Panc1 (cell line): Measurements from ENCODE around the gene IFI16. TPM values are rescaled to one million over a fixed set of nuclear protein-coding genes. Genes with fewer than 3 reads are reported as not detected.

Experiments used
- ATAC-seq: fragments of 200-7000 bp; cut with Tn5 transposase; 2 replicates; pipeline ENCODE4 v1.9.1; 2020; ENCODE audit warnings: mild to moderate bottlenecking, moderate library complexity
- BruUV-seq: library from RNA; stranded (reverse); fragments of 400-500 nt; replicated peaks from 2 replicates; lab custom pipeline; 2021; lab: Mats Ljungman, UMichigan
- CTCF ChIA-PET: fragments of 300-600 bp; sonication (Branson Sonifier 250); formaldehyde crosslinking; loops from one replicate; lab custom pipeline; 2022; ENCODE audit warnings: antibody characterized with exemption; lab: Charles Lee
- POLR2A ChIA-PET: fragments of 300-600 bp; sonication (Branson Sonifier 250); formaldehyde crosslinking; loops from one replicate; lab custom pipeline; 2022; ENCODE audit warnings: antibody characterized with exemption; lab: Charles Lee
- DNase-seq: peaks from one replicate; pipeline ENCODE4 v3.0.0-alpha.2; 2010; ENCODE audit warnings: low read depth, low spot score
- H3K27ac ChIP-seq: 2 replicates; pipeline ENCODE4 v1.5.1; 2011; ENCODE audit warnings: mild to moderate bottlenecking, low read length, inconsistent platforms
- H3K27me3 ChIP-seq: fragments of 200-500 bp; sonication (Bioruptor generic); 2 replicates; pipeline ENCODE4 v1.6.0; 2014; ENCODE audit warnings: low read length, inconsistent platforms; ENCODE audit not compliant: control insufficient read depth, insufficient read depth
- H3K36me3 ChIP-seq: fragments of 200-500 bp; sonication (Bioruptor generic); 2 replicates; pipeline ENCODE4 v1.5.1; 2014; ENCODE audit warnings: inconsistent platforms, mild to moderate bottlenecking, low read length, moderate library complexity; ENCODE audit not compliant: control insufficient read depth, insufficient read depth
- H3K4me1 ChIP-seq: 2 replicates; pipeline ENCODE4 v1.5.1; 2011; ENCODE audit warnings: inconsistent platforms, mild to moderate bottlenecking, low read length, moderate library complexity; ENCODE audit not compliant: control insufficient read depth, insufficient read depth
- H3K4me3 ChIP-seq, 2 experiments: 2 replicates each; pipeline ENCODE4 v1.5.1; 2011 to 2012; ENCODE audit warnings: low read depth in 2 of 2, low read length in 2 of 2, mild to moderate bottlenecking in 2 of 2, inconsistent platforms in 1 of 2, moderate library complexity in 1 of 2
- H3K9me3 ChIP-seq: fragments of 200-500 bp; sonication (Bioruptor generic); 2 replicates; pipeline ENCODE4 v1.5.1; 2014; ENCODE audit warnings: low read depth, mild to moderate bottlenecking, inconsistent platforms, low read length, moderate library complexity; ENCODE audit not compliant: control insufficient read depth, insufficient read depth
- POLR2AphosphoS5 ChIP-seq: IDR thresholded peaks from 2 replicates; pipeline ENCODE4 v1.6.1; 2012; ENCODE audit warnings: mild to moderate bottlenecking, low read depth, low read length, moderate library complexity
- SIN3A ChIP-seq: IDR thresholded peaks from 2 replicates; pipeline ENCODE4 v1.6.1; 2012; ENCODE audit warnings: low read depth, mild to moderate bottlenecking, low read length, moderate library complexity, borderline replicate concordance; ENCODE audit not compliant: insufficient read depth
- TCF7L2 ChIP-seq: IDR thresholded peaks from 2 replicates; pipeline ENCODE4 v1.6.1; 2011; ENCODE audit warnings: mild to moderate bottlenecking, low read depth, low read length, inconsistent platforms
- in situ Hi-C: cut with HindIII; loops from 2 replicates; pipeline ENCODE4 v1.10.0; 2016; ENCODE audit warnings: low sequenced_read_pairs, low pct_unique_long_range_greater_than_20kb
- intact Hi-C: fragments of 100-400 bp; cut with micrococcal nuclease; formaldehyde crosslinking; loops from one replicate; pipeline ENCODE4 v1.10.0; 2022; ENCODE audit not compliant: unreplicated experiment
- total RNA-seq: library from RNA; stranded (reverse); gene quantifications from one replicate; pipeline ENCODE4 v1.2.1, GENCODE V29; 2021; ENCODE audit not compliant: unreplicated experiment
- TF ChIP-seq, protein P1 (sequence below): fragments of 450-650 bp; IDR thresholded peaks from 2 replicates; pipeline ENCODE4 v1.5.1; 2017; ENCODE audit warnings: mild to moderate bottlenecking
- TF ChIP-seq, protein P2 (sequence below), 2 experiments: IDR thresholded peaks; 2 replicates each; pipeline ENCODE4 v1.6.1; 2011 to 2012; ENCODE audit warnings: low read depth in 2 of 2, control low read depth in 1 of 2, low read length in 1 of 2, mild to moderate bottlenecking in 1 of 2, moderate library complexity in 1 of 2; ENCODE audit not compliant: insufficient read depth in 1 of 2

IFI16 gene
- total RNA-seq, 1 experiment from 2014 or later, result 0.36 TPM

DNA sequence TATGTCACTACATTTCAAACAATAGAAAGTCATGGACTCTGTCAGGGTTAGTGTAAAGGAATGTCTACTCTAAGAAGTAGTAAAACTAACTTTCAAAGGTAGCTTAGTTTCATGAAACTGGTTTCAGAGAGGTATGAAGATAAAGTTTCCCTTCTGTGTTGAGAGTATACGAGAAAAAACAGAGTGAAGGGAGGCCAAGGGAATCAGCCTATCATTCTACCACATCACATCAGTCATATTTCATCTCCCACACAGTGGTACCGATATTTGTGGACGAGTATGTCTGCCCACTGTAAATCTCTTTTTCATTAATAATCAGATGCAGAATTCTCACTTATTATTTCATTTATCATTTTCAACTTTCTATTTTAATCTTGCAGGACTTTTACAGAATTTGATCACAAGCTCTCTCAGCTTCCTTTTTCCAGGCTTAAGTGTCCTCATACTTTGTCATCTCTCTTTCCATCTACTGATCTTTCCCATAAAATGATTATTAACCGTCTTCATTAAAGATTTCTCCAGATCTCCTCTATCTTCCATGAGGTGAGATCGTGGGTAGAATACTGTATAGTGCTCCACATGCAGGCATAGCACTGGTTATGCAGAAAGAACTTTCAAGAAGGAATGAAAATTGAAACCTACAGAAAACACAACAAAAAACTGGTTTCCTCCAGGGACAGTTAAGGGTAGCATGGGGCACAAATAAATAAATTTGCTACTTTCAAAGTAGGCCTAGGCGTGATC lies 11.5 kb upstream of the IFI16 start:
- BruUV-seq, result no TSS peak
- H3K4me1 ChIP-seq, result no peaks in the 10 kb centered on the region
- peaks cover 7% of the 10 kb centered on the region for H3K27me3 ChIP-seq
- no peak overlapping the region; a peak in 1 of 4 replicates for H3K4me3 ChIP-seq
- no peaks in the 10 kb centered on the region for H3K9me3 ChIP-seq
- intact Hi-C loops (loop anchor here (10.0 kb wide), 2 partner anchors 333 to 1033 kb away; no protein-coding TSS in a partner anchor), in situ Hi-C loops (no loop called here)
- DNase-seq, result no peak
- no peaks in the 10 kb centered on the region for H3K36me3 ChIP-seq
- ChIA-PET POLR2A (no interaction called here), CTCF (interaction anchor here (0.5 to 1.0 kb wide), 5 partner anchors 23 to 891 kb away, joined by 3 to 7 read pairs (median 3); no protein-coding TSS in a partner anchor)
- ATAC-seq, result peak; percentile 56; the same call in 1 of the 2 replicates
- TF ChIP-seq POLR2AphosphoS5 (no peak), SIN3A (no peak), TCF7L2 (no peak)
- TF ChIP-seq, protein P1, sequence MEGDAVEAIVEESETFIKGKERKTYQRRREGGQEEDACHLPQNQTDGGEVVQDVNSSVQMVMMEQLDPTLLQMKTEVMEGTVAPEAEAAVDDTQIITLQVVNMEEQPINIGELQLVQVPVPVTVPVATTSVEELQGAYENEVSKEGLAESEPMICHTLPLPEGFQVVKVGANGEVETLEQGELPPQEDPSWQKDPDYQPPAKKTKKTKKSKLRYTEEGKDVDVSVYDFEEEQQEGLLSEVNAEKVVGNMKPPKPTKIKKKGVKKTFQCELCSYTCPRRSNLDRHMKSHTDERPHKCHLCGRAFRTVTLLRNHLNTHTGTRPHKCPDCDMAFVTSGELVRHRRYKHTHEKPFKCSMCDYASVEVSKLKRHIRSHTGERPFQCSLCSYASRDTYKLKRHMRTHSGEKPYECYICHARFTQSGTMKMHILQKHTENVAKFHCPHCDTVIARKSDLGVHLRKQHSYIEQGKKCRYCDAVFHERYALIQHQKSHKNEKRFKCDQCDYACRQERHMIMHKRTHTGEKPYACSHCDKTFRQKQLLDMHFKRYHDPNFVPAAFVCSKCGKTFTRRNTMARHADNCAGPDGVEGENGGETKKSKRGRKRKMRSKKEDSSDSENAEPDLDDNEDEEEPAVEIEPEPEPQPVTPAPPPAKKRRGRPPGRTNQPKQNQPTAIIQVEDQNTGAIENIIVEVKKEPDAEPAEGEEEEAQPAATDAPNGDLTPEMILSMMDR, result no peak
- TF ChIP-seq, protein P2, sequence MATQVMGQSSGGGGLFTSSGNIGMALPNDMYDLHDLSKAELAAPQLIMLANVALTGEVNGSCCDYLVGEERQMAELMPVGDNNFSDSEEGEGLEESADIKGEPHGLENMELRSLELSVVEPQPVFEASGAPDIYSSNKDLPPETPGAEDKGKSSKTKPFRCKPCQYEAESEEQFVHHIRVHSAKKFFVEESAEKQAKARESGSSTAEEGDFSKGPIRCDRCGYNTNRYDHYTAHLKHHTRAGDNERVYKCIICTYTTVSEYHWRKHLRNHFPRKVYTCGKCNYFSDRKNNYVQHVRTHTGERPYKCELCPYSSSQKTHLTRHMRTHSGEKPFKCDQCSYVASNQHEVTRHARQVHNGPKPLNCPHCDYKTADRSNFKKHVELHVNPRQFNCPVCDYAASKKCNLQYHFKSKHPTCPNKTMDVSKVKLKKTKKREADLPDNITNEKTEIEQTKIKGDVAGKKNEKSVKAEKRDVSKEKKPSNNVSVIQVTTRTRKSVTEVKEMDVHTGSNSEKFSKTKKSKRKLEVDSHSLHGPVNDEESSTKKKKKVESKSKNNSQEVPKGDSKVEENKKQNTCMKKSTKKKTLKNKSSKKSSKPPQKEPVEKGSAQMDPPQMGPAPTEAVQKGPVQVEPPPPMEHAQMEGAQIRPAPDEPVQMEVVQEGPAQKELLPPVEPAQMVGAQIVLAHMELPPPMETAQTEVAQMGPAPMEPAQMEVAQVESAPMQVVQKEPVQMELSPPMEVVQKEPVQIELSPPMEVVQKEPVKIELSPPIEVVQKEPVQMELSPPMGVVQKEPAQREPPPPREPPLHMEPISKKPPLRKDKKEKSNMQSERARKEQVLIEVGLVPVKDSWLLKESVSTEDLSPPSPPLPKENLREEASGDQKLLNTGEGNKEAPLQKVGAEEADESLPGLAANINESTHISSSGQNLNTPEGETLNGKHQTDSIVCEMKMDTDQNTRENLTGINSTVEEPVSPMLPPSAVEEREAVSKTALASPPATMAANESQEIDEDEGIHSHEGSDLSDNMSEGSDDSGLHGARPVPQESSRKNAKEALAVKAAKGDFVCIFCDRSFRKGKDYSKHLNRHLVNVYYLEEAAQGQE (IDR thresholded peaks at IDR 0.05; ENCODE audit: insufficient read depth in 1 of 2, low read depth in 2 of 2, low read length in 1 of 2), result no peak
- H3K27ac ChIP-seq, result no peak overlapping the region

DNA sequence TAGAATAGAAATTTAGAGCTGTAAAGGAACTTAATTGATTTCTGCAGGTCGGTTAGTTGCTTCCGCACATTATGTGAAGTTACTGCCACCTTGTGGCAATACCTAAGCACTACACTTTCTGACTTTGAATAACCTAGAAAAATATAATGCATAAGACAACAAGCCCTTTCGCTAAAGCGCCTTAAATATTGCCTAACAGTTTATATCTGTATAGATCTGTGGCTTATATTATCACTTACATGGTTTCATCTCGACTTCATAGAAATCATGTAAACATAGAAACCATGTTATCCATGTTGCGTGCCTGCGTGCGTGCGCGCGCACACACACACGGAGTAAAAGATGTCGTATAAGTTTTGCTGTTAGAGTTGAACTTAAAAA lies 10.9 kb upstream of the IFI16 start:
- POLR2A ChIA-PET, result no interaction called here
- BruUV-seq, result no TSS peak
- H3K4me3 ChIP-seq, result peak overlapping the region; percentile 26 to 39

More for the DNA sequence above, 10.9 kb upstream of the IFI16 start:
- CTCF ChIA-PET, result interaction anchor here (0.6 to 0.9 kb wide), 2 partner anchors 859 to 891 kb away, joined by 3 to 7 read pairs; no protein-coding TSS in a partner anchor
- no peaks in the 10 kb centered on the region for H3K36me3 ChIP-seq
- H3K27ac ChIP-seq, result no peak overlapping the region
- in situ Hi-C loops, result no loop called here
- intact Hi-C loops, result loop anchor here (10.0 kb wide), 2 partner anchors 334 to 1034 kb away; no protein-coding TSS in a partner anchor
- no peaks in the 10 kb centered on the region for H3K9me3 ChIP-seq
- TF ChIP-seq POLR2AphosphoS5, result no peak
- TF ChIP-seq, protein P1, result peak; percentile 81
- peaks cover 7% of the 10 kb centered on the region for H3K27me3 ChIP-seq
- H3K4me1 ChIP-seq, result no peaks in the 10 kb centered on the region
- ATAC-seq (peak; percentile 62; the same call in 1 of the 2 replicates), DNase-seq (peak; percentile 58)
